IPS-11a (cell line): ENCODE data around the gene STMN3.

Experiments used
- H3K4me3 ChIP-seq: one replicate; pipeline ENCODE4 v1.5.1; 2013; ENCODE audit warnings: low read depth, low read length, control low read depth

STMN3 gene

DNA sequence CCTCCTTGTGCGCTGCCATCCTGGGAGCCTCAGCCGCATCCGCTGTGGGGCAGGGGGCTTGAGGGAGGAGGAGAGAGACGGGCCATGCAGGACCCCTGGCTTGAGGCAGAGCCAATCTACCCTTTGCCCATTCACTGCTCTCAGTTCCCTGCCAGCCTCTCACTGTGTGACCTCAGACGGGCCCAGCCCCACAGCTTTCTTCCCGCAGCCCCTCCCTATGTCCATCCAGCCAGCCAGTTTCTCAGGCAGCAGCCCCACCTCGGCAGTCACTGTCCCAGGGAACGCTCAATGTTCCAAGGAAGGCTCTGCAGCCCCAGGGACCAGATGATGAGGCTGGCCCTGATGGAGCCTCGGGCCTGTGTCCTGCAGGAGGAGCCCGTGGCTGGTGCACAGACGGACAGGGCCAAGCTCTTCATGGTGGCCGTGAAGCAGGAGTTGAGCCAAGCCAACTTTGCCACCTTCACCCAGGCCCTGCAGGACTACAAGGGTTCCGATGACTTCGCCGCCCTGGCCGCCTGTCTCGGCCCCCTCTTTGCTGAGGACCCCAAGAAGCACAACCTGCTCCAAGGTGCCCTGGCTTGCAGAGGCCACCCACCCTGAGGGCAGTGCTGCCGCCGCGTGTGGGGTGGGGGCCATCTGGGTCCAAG, 39.3 kb upstream of the STMN3 start:
- no peak overlapping the region for H3K4me3 ChIP-seq

GRCh38 chr20:63691711-63692435, 38.6 kb upstream of the STMN3 start:
- H3K4me3 ChIP-seq, result no peak overlapping the region

DNA sequence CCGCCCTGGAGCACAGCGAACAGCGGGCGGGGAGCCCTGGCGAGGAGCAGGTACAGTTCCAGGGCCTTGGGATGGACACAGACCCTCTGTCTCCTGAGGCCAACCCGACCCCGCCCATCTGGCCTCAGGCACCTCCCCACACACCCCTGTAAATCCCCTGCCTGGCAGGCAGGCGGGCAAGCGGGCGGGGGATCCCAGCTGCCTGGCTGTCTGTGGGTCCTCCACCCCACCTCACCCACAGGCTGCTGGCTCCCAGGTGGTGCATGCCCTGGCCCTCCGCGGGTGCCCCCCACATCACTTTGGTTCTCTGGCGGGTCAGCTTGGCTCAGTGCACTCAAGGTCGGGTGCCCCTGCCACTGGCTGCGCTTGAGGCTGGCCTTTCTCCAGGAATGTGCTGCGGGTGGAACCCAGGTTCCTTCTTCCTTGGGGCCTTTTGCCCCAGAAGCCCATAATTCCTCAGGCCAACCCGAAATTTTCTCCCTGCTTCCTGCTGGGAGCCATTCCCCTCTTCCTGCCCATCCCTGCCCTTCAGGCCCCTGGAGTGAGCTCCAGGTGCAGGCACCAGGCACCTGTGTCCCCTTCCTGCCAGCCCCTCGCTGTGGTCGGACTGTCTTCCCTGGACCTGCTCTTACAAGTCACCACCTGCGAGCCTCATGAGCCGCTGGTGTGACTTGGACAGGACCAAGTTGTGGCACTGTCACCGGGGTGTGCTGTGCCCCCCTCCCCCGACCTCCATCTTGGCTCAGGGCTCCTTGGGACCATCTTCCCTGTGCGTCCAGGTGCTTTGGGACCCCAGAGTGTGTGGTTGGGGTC, 37.9 kb upstream of the STMN3 start:
- no peak overlapping the region for H3K4me3 ChIP-seq

- no peak overlapping the region for H3K4me3 ChIP-seq
These were observed 37.0 kb upstream of the STMN3 start for GRCh38 chr20:63690003-63690897.

- H3K4me3 ChIP-seq, result no peak overlapping the region
These were observed 36.1 kb upstream of the STMN3 start for GRCh38 chr20:63689046-63690002.

DNA sequence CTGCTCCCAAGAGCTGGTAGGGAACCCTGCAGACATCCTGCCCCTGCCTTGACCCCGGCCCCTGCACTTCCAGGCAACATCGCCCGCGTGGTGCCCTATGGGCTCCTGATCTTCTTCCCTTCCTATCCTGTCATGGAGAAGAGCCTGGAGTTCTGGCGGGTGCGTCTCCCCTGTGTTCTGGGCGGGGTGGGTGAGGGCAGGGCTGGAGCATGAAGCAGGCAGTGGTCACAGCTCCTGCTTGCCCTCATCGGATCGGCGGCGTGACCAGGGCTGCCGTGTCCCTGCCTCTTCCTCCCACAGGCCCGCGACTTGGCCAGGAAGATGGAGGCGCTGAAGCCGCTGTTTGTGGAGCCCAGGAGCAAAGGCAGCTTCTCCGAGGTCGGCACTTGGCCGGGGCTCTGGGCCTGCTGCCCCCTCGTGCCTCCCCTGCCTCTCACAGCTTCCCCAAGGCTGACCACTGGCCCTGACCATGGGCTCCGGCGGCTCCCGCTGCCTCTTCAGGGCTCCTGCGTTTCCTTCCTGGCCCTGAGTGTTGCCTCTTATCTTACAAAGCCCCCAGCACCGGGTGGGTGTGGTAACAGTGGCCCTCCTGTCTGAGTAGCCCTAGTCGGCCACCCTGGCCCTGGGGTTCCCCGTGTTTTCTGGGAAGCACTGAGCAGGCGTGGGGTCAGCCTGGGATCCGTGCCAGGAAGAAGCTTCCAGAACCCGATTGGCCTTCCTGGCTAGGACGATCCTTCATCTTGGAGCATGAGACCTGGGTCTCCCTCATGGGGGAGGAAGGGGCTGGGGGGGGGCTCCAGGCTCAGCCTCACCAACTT, 35.2 kb upstream of the STMN3 start:
- H3K4me3 ChIP-seq, result no peak overlapping the region

- H3K4me3 ChIP-seq, result no peak overlapping the region
These were observed 34.4 kb upstream of the STMN3 start for GRCh38 chr20:63687419-63688178.

DNA sequence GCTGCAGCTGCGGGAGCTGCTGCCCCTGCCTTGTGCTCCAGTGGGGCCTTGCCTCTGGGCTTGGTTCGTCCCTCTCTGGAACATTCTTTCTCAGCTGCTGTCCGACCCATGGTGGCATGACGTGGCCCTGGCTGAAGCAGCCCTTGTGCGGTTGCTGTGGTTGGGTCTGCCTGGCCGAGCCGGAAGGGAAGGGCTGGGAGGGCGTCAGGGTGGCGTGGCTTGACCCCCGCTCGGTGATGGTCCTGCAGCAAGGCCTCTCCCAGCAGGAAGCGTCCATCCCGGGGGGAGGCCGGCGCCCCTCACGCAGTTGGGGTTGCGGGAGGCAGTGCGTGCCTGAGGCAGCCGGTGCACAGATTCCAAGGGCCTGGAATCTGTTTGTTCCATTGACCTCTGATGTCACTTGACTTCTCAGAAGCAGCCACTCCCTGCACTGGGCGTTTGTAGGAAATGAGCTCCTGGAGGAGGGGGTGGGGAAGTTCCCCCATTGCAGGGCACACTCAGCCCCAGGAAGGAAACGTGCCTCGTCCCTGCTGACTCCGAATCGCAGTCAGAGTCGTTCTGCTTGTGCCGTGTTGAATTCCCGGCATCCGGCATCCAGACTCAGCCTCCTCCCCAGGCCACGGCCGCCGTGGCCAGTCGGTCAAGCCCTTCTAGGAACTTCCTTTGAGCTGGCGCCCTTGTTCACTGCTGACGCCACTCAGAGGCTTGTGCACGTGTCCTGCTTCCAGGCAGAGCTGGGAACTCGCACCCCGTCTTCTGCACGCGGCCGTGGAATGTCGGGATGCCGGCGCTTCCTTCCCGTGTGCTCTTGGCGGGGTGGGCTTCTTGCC, 33.5 kb upstream of the STMN3 start:
- no peak overlapping the region for H3K4me3 ChIP-seq

GRCh38 chr20:63686094-63686491, 32.9 kb upstream of the STMN3 start:
- H3K4me3 ChIP-seq, result no peak overlapping the region

DNA sequence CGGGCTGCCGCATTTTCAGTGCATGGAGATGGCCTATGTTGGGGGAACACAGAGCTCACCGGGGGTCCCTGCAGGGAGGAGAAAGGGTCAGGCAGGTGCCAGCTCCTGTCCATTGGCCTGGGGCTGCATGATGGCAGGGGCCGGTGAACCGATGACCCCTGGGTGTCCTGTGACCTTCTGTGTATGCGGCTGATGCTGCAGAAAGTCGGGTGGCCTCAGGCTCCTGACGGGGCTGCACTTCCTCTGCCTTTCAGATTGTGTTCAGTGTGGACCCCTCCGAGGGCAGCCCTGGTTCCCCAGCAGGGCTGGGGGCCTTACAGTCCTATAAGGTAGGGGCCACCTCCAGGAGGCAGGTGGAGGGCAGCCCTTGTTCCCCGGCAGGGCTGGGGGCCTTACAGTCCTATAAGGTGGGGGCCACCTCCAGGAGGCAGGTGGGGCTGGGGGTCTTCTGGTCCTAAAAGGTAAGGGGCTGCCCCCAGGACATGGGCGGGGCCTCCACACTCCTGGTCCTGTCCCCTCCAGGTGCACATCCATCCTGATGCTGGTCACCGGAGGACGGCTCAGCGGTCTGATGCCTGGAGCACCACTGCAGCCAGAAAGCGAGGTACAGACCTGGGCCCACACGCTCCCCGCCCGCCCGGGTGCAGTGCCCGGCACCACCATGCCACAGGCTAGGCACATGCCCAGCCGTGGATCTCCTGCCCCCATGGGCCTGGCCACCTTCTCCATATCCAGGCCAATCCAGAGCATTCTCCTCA, 32.2 kb upstream of the STMN3 start:
- H3K4me3 ChIP-seq, result no peak overlapping the region

DNA sequence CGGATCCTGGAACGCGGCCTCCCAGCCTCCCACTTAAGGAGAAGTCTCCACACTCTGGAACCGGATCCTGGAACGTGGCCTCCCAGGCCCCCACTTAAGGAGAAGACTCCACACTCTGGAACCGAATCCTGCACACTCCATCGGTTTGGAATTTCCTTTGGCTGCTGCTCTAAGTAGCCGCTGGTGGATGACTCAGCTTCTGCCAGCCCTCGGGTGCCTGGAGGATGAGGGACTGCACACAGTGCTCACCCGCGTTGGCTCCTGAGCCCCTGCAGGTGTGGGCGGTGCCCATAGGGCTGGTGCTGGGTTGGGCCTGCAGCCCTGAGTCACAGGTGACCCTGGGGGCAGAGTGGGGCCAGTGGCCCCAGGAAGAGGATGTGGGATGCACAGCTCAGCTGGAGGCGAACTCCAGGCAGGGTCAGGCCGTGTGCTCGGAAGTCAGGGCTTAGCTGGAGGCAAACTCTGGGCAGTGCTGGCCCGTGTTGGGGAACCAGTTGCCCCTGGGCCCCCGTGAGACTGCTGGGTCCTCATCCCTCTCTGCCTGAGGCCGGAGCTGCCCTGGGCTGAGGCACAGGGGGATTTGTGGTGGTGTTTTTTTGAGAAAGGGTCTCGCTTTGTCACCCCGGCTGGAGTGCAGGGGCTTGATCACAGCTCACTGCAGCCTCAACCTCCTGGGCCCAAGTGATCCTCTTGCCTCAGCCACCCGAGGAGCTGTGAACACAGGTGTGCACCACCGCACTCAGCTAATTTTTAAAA, 29.3 kb upstream of the STMN3 start:
- no peak overlapping the region for H3K4me3 ChIP-seq

DNA sequence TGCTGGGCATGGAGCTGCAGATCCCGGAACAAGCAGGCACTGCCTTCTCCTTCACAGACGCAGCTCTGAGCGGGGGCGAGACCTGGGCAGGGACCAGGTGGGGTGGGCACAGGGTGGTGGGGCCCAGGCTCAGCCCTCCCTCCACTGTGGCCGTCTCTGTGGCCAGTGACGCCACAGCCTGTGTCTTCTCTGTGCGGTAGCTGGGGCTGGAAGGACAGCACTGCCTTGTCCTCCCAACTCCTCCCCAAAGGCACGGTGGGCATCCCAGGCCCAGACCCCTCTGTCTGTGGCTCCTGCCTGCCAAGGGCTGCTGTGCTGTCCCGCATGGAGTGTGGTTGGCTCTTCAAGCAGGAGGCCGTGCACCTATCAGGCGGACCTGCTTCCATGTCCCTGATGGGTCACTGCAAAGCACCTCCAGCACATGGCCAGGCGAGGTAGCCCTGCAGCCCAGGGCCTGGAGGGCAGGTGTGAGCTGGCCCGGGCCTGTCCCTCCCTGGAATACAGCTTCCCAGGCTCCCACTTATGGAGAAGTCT, 28.5 kb upstream of the STMN3 start:
- no peak overlapping the region for H3K4me3 ChIP-seq

DNA sequence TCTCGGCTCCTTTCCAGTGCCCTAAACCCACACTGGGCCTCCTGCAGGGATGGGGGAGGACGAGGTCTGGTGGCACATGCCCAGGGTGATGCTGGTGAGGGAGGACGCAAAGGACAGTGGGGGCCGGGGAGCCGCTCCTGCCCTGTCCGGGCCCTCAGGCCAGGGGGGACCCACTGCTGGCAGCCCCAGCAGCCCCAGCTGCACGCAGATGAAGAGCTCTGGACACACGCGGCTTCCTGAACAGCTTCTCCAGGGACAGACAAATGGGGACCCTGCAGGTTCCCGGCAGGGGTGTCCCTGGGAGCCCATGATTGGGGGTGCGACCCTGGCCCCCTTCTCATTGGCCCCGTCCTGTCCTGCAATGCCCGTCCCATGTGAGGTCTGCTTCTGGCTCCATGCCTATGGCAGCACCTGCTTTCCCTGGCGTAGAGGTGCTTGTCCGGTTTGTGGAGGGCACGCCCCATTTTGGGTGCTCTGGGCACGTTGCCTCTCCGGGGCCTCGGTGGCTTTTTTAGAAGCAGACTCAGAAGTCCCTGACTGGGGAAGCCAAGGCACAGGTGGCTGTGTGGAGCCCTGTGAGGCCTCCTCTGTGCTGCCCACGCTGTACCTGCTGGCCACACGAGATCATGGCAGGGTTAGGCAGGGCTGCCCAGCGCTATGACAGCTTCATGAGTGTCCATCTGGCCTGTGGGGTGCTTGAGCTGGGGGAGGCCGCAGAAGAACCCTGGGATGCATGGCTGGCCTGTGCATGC, 27.8 kb upstream of the STMN3 start:
- H3K4me3 ChIP-seq, result no peak overlapping the region

- no peak overlapping the region for H3K4me3 ChIP-seq
These were observed 27.2 kb upstream of the STMN3 start for GRCh38 chr20:63680427-63680826.

- H3K4me3 ChIP-seq, result no peak overlapping the region
These were observed 26.6 kb upstream of the STMN3 start for GRCh38 chr20:63679799-63680305.
